Measurements from ENCODE around the gene ZFHX3.

DNA sequence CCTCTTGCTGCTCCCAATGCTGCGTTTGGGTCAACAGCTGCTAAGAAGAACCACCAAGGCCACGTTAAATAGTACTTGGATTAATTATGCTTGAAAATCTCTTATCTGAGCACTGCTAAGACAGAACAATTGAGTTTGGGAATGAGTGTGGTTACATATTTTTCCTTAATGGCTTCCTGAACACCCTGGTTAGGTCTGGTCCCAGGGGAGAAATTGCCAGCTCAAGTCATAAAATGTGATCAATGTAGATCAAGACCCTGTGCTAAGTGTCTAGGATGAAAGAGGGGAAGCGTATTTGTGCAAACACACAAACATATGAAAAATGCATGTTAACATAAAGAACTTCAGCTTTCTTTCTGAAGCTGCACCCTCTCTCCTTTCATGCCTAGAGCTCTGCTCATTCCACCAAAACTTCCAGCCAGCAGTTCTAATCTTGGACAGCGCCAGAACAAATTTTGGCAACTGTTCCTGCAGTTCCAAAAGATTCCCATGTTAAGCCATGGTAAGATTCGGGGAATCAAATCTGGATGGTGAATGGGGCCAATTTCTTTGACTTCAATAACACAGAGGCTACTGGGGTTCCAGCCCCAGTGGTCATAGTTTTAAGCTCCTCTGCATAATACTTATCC lies 72.0 kb downstream of the ZFHX3 start:
- TF ChIP-seq, protein P1, sequence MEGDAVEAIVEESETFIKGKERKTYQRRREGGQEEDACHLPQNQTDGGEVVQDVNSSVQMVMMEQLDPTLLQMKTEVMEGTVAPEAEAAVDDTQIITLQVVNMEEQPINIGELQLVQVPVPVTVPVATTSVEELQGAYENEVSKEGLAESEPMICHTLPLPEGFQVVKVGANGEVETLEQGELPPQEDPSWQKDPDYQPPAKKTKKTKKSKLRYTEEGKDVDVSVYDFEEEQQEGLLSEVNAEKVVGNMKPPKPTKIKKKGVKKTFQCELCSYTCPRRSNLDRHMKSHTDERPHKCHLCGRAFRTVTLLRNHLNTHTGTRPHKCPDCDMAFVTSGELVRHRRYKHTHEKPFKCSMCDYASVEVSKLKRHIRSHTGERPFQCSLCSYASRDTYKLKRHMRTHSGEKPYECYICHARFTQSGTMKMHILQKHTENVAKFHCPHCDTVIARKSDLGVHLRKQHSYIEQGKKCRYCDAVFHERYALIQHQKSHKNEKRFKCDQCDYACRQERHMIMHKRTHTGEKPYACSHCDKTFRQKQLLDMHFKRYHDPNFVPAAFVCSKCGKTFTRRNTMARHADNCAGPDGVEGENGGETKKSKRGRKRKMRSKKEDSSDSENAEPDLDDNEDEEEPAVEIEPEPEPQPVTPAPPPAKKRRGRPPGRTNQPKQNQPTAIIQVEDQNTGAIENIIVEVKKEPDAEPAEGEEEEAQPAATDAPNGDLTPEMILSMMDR (conservative IDR thresholded peaks at IDR 0.05 in 1 of 2, IDR thresholded peaks at IDR 0.05 in 1 of 2; ENCODE audit: low read depth in 1 of 2, low read length in 2 of 2): no peak
- no peak for TF ChIP-seq EZH2 (IDR thresholded peaks at IDR 0.05; ENCODE audit: low read length, missing control alignments)

Data from fibroblast of lung (primary cell).